ENCODE data around the gene C4orf51. TPM values are rescaled to one million over a fixed set of nuclear protein-coding genes. Genes with fewer than 3 reads are reported as not detected.

C4orf51 gene
- total and polyA plus RNA-seq, 2 donors (not counting 1 experiment from before 2014, with no cell fraction given) = not detected

DNA sequence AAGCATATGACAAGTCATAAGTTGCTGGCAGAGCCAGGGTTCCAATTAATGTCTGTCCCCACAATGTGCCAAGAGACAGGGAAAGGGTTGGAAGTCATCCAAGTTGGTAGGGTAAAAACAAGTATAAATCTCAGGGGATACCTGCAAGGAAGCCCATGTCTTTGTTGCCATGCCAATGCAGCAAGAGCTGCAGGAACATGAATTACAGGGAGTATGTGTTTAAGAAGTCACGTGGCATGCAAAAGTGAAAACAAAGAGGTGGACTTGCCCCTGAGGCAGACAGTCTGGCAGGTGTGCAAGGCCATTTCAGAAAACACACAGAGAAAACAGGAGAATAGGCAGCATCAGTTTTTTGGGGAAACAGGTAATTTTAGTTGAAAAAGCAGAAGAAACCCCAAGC lies 29.4 kb downstream of the C4orf51 start:
- ChIA-PET CTCF (no interaction called here), POLR2A (no interaction called here)
- 64% methylated on average over 1 of the region's 1 CpG for WGBS (ENCODE audit: insufficient coverage)
- intact Hi-C loops (cut with micrococcal nuclease) = no loop called here
- Mint-ChIP-seq H3K27ac (no peak overlapping the region), H3K9me3 (ENCODE audit: insufficient read depth) (peaks cover 24% of the 10 kb centered on the region), H3K4me3 (no peak overlapping the region), H3K27me3 (peaks cover 12% of the 10 kb centered on the region), H3K4me1 (no peaks in the 10 kb centered on the region)
- TF ChIP-seq, protein P1, sequence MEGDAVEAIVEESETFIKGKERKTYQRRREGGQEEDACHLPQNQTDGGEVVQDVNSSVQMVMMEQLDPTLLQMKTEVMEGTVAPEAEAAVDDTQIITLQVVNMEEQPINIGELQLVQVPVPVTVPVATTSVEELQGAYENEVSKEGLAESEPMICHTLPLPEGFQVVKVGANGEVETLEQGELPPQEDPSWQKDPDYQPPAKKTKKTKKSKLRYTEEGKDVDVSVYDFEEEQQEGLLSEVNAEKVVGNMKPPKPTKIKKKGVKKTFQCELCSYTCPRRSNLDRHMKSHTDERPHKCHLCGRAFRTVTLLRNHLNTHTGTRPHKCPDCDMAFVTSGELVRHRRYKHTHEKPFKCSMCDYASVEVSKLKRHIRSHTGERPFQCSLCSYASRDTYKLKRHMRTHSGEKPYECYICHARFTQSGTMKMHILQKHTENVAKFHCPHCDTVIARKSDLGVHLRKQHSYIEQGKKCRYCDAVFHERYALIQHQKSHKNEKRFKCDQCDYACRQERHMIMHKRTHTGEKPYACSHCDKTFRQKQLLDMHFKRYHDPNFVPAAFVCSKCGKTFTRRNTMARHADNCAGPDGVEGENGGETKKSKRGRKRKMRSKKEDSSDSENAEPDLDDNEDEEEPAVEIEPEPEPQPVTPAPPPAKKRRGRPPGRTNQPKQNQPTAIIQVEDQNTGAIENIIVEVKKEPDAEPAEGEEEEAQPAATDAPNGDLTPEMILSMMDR (IDR thresholded peaks at IDR 0.05) = no peak
- TF ChIP-seq EZH2 (IDR thresholded peaks at IDR 0.05; ENCODE audit: borderline replicate concordance, insufficient read depth, low read depth, low read length, poor library complexity, severe bottlenecking) = no peak
- H4K20me1 ChIP-seq (ENCODE audit: control insufficient read depth, insufficient read depth, low read length, poor library complexity, severe bottlenecking) = no peaks in the 10 kb centered on the region
- no peak overlapping the region for H3K4me3 ChIP-seq (ENCODE audit: control extremely low read depth in 1 of 5, extremely low read depth in 1 of 5, insufficient read depth in 1 of 5, low read depth in 2 of 5, low read length in 4 of 5)
- DNase-seq = no peak
- H3K9ac ChIP-seq (ENCODE audit: low read length) = no peak overlapping the region
- no peaks in the 10 kb centered on the region for H3K4me1 ChIP-seq (ENCODE audit: control insufficient read depth in 2 of 2, insufficient read depth in 2 of 2, low read length in 2 of 2)
- H2AFZ ChIP-seq (ENCODE audit: insufficient read depth, low read depth, low read length, poor library complexity, severe bottlenecking) = no peak overlapping the region
- peaks cover 0 to 7% (median 0%) of the 10 kb centered on the region in 4 experiments for H3K27me3 ChIP-seq (replicated peaks in 1 of 4; ENCODE audit: control extremely low read depth in 1 of 4, control insufficient read depth in 3 of 4, insufficient read depth in 4 of 4, low read length in 3 of 4)
- H3K36me3 ChIP-seq (replicated peaks in 1 of 2; ENCODE audit: control extremely low read depth in 1 of 2, control insufficient read depth in 1 of 2, extremely low read depth in 1 of 2, insufficient read depth in 2 of 2, low read length in 1 of 2) = no peaks in the 10 kb centered on the region
- no peak overlapping the region for H3K4me2 ChIP-seq (replicated peaks; ENCODE audit: low read depth, low read length, poor library complexity, severe bottlenecking)
- no peak for ATAC-seq (ENCODE audit: low read depth)
- no peaks in the 10 kb centered on the region for H3K79me2 ChIP-seq (ENCODE audit: control insufficient read depth, insufficient read depth, low read length)
- no peak overlapping the region for H3K27ac ChIP-seq (ENCODE audit: low read length in 2 of 2)
- peaks cover 0 to 11% (median 3%) of the 10 kb centered on the region in 3 donors for H3K9me3 ChIP-seq (ENCODE audit: control extremely low read depth in 1 of 3, control insufficient read depth in 2 of 3, insufficient read depth in 1 of 3, low read length in 2 of 3)

DNA sequence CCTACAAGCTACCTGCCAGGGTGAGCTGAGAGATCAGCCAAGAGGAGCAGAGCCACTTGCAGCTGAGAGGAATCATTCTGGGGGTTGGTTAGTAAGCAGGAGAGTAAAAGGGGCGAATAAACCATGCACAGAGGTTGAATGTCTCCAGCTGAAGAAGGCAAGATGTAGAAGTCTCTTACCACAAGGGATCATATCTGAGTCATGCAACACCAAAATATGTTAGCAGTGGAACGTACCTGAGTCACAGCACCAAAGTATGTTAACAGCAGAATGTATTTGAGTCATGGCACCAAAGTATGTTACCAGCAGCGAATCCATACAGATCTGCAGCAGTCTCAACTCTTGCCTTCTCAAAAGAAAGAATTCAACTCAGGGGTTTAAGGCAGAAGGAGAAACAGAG lies 29.9 kb downstream of the C4orf51 start:
- TF ChIP-seq, protein P1 (IDR thresholded peaks at IDR 0.05) = no peak
- TF ChIP-seq EZH2 (IDR thresholded peaks at IDR 0.05; ENCODE audit: borderline replicate concordance, insufficient read depth, low read depth, low read length, poor library complexity, severe bottlenecking) = no peak
- H4K20me1 ChIP-seq (ENCODE audit: control insufficient read depth, insufficient read depth, low read length, poor library complexity, severe bottlenecking) = no peaks in the 10 kb centered on the region
- 68% methylated on average over 2 of the region's 3 CpGs for WGBS (ENCODE audit: insufficient coverage)
- ATAC-seq (ENCODE audit: low read depth) = no peak
- H3K9me3 Mint-ChIP-seq (ENCODE audit: insufficient read depth) = peaks cover 24% of the 10 kb centered on the region
- ChIA-PET POLR2A (no interaction called here), CTCF (no interaction called here)
- no peak overlapping the region for H3K4me3 Mint-ChIP-seq
- no peak overlapping the region for H3K4me3 ChIP-seq (ENCODE audit: control extremely low read depth in 1 of 5, extremely low read depth in 1 of 5, insufficient read depth in 1 of 5, low read depth in 2 of 5, low read length in 4 of 5)
- no peak for DNase-seq
- no peak overlapping the region for H3K4me2 ChIP-seq (replicated peaks; ENCODE audit: low read depth, low read length, poor library complexity, severe bottlenecking)
- no peaks in the 10 kb centered on the region for H3K4me1 Mint-ChIP-seq
- peaks cover 0 to 7% (median 0%) of the 10 kb centered on the region in 4 experiments for H3K27me3 ChIP-seq (replicated peaks in 1 of 4; ENCODE audit: control extremely low read depth in 1 of 4, control insufficient read depth in 3 of 4, insufficient read depth in 4 of 4, low read length in 3 of 4)
- H3K4me1 ChIP-seq (ENCODE audit: control insufficient read depth in 2 of 2, insufficient read depth in 2 of 2, low read length in 2 of 2) = no peaks in the 10 kb centered on the region
- intact Hi-C loops (cut with micrococcal nuclease) = no loop called here
- H2AFZ ChIP-seq (ENCODE audit: insufficient read depth, low read depth, low read length, poor library complexity, severe bottlenecking) = no peak overlapping the region
- no peaks in the 10 kb centered on the region for H3K79me2 ChIP-seq (ENCODE audit: control insufficient read depth, insufficient read depth, low read length)
- H3K27ac ChIP-seq (ENCODE audit: low read length in 2 of 2) = no peak overlapping the region
- H3K27me3 Mint-ChIP-seq = peaks cover 12% of the 10 kb centered on the region
- no peak overlapping the region for H3K9ac ChIP-seq (ENCODE audit: low read length)
- H3K9me3 ChIP-seq (ENCODE audit: control extremely low read depth in 1 of 3, control insufficient read depth in 2 of 3, insufficient read depth in 1 of 3, low read length in 2 of 3) = peaks cover 0 to 11% (median 3%) of the 10 kb centered on the region in 3 donors
- H3K36me3 ChIP-seq (replicated peaks in 1 of 2; ENCODE audit: control extremely low read depth in 1 of 2, control insufficient read depth in 1 of 2, extremely low read depth in 1 of 2, insufficient read depth in 2 of 2, low read length in 1 of 2) = no peaks in the 10 kb centered on the region
- no peak overlapping the region for H3K27ac Mint-ChIP-seq

Measured in B cell (primary cell).